GM12801 (cell line): ENCODE data around the gene UQCC5.

Source experiments
- CTCF ChIP-seq: IDR thresholded peaks from one replicate; pipeline ENCODE4 v1.5.1; 2011; ENCODE audit warnings: control low read depth; ENCODE audit not compliant: insufficient read length; ENCODE audit errors: extremely low read depth

The UQCC5 gene

DNA sequence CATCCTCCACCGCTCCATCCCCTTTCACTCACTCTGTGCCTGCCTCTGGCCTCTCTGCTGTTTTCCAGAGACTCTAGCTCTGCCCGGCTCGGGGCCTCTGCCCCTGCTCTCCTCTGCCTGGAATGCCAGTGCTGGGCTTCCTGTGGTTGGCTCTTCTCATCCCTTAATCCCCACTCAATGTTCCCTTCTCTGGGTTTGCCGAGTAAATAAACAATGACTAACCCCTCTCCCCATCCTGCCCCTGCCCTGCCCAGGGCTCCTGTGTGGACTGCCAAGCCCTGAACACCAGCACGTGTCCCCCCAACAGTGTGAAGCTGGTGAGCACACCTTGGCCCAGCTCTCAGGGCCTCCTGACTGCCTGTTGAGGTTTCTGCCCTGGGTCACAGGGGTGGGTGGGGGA is 29.0 kb upstream of the UQCC5 start:
- TF ChIP-seq CTCF = no peak

GRCh38 chr3:52509753-52510328 is 26.6 kb upstream of the UQCC5 start:
- no peak for TF ChIP-seq CTCF

DNA sequence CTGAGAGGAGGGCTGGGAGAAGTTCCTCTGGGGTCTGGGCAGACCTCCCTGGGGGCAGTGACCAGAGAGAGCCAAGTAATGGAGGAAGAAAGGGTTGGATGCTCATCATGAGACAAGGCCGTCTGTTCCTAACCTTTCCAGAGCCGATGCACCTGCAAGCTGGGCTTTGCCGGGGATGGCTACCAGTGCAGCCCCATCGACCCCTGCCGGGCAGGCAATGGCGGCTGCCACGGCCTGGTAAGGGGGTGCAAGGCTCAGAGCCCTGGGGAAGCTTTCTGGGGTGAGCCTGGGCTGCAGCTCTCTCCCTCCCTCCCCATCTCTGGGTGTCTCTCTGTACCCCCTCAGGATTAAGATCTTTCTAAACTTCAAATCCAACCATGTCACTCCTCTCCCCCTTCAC is 24.9 kb upstream of the UQCC5 start:
- no peak for TF ChIP-seq CTCF

- TF ChIP-seq CTCF = no peak
These were observed 24.3 kb upstream of the UQCC5 start for GRCh38 chr3:52512105-52512504.

GRCh38 chr3:52512727-52513126 is 23.7 kb upstream of the UQCC5 start:
- no peak for TF ChIP-seq CTCF

- no peak for TF ChIP-seq CTCF
These were observed 23.1 kb upstream of the UQCC5 start for GRCh38 chr3:52513281-52513680.

DNA sequence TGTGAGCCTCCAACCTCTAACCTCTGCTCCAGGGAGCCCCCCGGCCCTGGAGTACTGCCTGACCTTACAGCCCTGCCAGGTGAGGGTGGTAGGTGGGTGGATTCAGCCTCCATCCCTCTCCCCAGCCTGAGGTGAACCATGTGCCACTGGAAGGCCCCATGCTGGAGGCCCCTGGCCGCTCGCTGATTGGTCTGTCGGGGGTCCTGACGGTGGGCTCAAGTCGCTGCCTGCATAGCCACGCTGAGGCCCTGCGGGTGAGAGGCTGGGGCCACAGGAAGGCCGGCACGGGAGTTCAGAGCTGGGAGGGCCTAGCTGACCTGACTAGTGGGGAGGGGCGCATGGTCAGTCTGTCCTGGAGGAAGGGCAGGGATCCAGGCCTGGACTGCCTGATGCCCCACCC is 21.8 kb upstream of the UQCC5 start:
- TF ChIP-seq CTCF = no peak

DNA sequence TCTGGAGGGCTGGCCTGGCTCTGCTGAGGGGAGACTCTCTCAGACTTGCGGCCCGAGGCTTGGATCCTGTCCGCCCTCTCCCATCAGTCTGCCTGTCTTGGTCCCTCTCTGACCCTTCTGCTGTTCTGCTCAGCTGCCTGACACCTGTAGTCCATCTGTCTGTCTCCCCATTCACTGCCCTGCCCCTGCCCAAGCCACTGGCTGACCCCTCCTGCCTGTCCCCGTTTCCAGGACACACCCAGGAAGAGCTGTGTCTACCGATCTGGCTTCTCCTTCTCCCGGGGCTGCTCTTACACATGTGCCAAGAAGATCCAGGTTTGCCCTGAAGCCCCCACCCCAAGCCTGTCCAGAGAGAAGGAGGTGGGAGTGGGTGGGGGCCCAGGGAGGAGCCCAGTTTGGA is 21.2 kb upstream of the UQCC5 start:
- TF ChIP-seq CTCF = no peak
